ENCODE results near the gene HNRNPA0. TPM values are rescaled to one million over a fixed set of nuclear protein-coding genes. Genes with fewer than 3 reads are reported as not detected.

The HNRNPA0 gene
- total RNA-seq, 2 donors from 2014 or later: 11.0 to 17.4 TPM

GRCh38 chr5:137718611-137719010, 35.6 kb downstream of the HNRNPA0 start:
- DNase-seq (ENCODE audit: low spot score): no peak
- Histone ChIP-seq H3K27me3 (replicated peaks; ENCODE audit: insufficient read depth) (no peaks in the 10 kb centered on the region), H3K36me3 (no peaks in the 10 kb centered on the region), H3K4me3 (no peak overlapping the region), H3K27ac (no peak overlapping the region), H3K9me3 (no peaks in the 10 kb centered on the region), H3K4me1 (replicated peaks) (no peaks in the 10 kb centered on the region)
- intact Hi-C loops (cut with DNase I): no loop called here
- TF ChIP-seq POLR2AphosphoS5 (IDR thresholded peaks at IDR 0.05) (no peak), POLR2A (IDR thresholded peaks at IDR 0.05) (no peak)
- TF ChIP-seq, protein P1, sequence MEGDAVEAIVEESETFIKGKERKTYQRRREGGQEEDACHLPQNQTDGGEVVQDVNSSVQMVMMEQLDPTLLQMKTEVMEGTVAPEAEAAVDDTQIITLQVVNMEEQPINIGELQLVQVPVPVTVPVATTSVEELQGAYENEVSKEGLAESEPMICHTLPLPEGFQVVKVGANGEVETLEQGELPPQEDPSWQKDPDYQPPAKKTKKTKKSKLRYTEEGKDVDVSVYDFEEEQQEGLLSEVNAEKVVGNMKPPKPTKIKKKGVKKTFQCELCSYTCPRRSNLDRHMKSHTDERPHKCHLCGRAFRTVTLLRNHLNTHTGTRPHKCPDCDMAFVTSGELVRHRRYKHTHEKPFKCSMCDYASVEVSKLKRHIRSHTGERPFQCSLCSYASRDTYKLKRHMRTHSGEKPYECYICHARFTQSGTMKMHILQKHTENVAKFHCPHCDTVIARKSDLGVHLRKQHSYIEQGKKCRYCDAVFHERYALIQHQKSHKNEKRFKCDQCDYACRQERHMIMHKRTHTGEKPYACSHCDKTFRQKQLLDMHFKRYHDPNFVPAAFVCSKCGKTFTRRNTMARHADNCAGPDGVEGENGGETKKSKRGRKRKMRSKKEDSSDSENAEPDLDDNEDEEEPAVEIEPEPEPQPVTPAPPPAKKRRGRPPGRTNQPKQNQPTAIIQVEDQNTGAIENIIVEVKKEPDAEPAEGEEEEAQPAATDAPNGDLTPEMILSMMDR (IDR thresholded peaks at IDR 0.05): no peak

- Histone ChIP-seq H3K36me3 (no peaks in the 10 kb centered on the region), H3K9me3 (no peaks in the 10 kb centered on the region), H3K4me3 (no peak overlapping the region), H3K27ac (no peak overlapping the region), H3K4me1 (replicated peaks) (no peaks in the 10 kb centered on the region), H3K27me3 (replicated peaks; ENCODE audit: insufficient read depth) (no peaks in the 10 kb centered on the region)
- no peak for TF ChIP-seq POLR2A (IDR thresholded peaks at IDR 0.05)
- TF ChIP-seq, protein P1 (IDR thresholded peaks at IDR 0.05): no peak
- no peak for TF ChIP-seq POLR2AphosphoS5 (IDR thresholded peaks at IDR 0.05)
- WGBS: 95% methylated on average over 3 of the region's 3 CpGs
- intact Hi-C loops (cut with DNase I): no loop called here
- no peak for DNase-seq (ENCODE audit: low spot score)
These were observed 37.8 kb downstream of the HNRNPA0 start for GRCh38 chr5:137716337-137716736.

DNA sequence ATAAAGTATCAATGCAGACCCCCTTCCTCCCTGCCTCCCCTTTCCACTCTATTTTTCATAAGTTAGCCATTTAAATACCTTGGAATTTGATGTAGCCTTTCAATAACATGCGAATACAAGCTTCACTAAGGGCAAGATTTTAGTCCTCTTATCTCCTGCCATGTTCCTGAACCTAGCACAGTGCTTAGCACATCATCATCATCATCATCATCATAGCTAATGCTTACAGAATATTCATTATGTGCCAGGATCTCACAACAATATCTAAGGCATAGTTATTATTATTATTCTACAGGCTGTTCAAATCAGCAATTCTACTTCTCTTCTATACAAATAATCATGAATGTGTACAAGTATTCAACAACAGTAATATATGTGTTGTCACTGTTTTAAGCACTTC, 38.7 kb downstream of the HNRNPA0 start:
- H3K4me1 ChIP-seq (replicated peaks): no peaks in the 10 kb centered on the region
- no peaks in the 10 kb centered on the region for H3K9me3 ChIP-seq
- intact Hi-C loops (cut with DNase I): no loop called here
- TF ChIP-seq, protein P1 (IDR thresholded peaks at IDR 0.05): no peak
- TF ChIP-seq POLR2A (IDR thresholded peaks at IDR 0.05): no peak
- TF ChIP-seq POLR2AphosphoS5 (IDR thresholded peaks at IDR 0.05): no peak
- no peak overlapping the region for H3K27ac ChIP-seq
- no peaks in the 10 kb centered on the region for H3K36me3 ChIP-seq
- no peak overlapping the region for H3K4me3 ChIP-seq
- WGBS: 96% methylated on average over 1 of the region's 1 CpG
- DNase-seq (ENCODE audit: low spot score): no peak
- no peaks in the 10 kb centered on the region for H3K27me3 ChIP-seq (replicated peaks; ENCODE audit: insufficient read depth)

GRCh38 chr5:137714946-137715345, 39.2 kb downstream of the HNRNPA0 start:
- Histone ChIP-seq H3K36me3 (no peaks in the 10 kb centered on the region), H3K27me3 (replicated peaks; ENCODE audit: insufficient read depth) (no peaks in the 10 kb centered on the region), H3K27ac (no peak overlapping the region), H3K4me3 (no peak overlapping the region), H3K4me1 (replicated peaks) (no peaks in the 10 kb centered on the region), H3K9me3 (no peaks in the 10 kb centered on the region)
- TF ChIP-seq POLR2A (IDR thresholded peaks at IDR 0.05): no peak
- TF ChIP-seq, protein P1 (IDR thresholded peaks at IDR 0.05): no peak
- DNase-seq (ENCODE audit: low spot score): no peak
- intact Hi-C loops (cut with DNase I): no loop called here

DNA sequence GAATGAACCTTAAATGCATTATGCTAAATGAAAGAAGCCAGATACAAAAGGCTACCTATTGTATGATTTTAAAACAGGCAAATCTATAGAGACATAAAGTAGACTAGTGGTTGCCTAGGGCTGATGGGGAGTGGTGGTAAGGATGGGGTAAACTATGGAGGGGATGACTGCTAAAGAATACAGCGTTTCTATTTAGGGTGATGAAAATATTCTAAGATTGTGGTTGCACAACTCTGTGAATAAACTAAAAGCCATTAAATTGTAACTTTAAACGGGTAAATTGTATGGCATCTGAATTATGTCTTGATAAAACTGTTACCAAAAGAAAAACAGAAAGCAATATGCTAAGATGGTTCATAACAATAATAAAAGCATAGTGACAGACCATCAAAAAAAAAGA, 39.7 kb downstream of the HNRNPA0 start:
- Histone ChIP-seq H3K36me3 (no peaks in the 10 kb centered on the region), H3K27ac (no peak overlapping the region), H3K27me3 (replicated peaks; ENCODE audit: insufficient read depth) (no peaks in the 10 kb centered on the region), H3K4me3 (no peak overlapping the region), H3K9me3 (no peaks in the 10 kb centered on the region), H3K4me1 (replicated peaks) (no peaks in the 10 kb centered on the region)
- WGBS: 88% methylated on average over 2 of the region's 2 CpGs
- no peak for DNase-seq (ENCODE audit: low spot score)
- intact Hi-C loops (cut with DNase I): no loop called here
- TF ChIP-seq POLR2A (IDR thresholded peaks at IDR 0.05): no peak
- TF ChIP-seq POLR2AphosphoS5 (IDR thresholded peaks at IDR 0.05): no peak
- TF ChIP-seq, protein P1 (IDR thresholded peaks at IDR 0.05): no peak
